ENCODE results near the gene MUC21.

The MUC21 gene

DNA sequence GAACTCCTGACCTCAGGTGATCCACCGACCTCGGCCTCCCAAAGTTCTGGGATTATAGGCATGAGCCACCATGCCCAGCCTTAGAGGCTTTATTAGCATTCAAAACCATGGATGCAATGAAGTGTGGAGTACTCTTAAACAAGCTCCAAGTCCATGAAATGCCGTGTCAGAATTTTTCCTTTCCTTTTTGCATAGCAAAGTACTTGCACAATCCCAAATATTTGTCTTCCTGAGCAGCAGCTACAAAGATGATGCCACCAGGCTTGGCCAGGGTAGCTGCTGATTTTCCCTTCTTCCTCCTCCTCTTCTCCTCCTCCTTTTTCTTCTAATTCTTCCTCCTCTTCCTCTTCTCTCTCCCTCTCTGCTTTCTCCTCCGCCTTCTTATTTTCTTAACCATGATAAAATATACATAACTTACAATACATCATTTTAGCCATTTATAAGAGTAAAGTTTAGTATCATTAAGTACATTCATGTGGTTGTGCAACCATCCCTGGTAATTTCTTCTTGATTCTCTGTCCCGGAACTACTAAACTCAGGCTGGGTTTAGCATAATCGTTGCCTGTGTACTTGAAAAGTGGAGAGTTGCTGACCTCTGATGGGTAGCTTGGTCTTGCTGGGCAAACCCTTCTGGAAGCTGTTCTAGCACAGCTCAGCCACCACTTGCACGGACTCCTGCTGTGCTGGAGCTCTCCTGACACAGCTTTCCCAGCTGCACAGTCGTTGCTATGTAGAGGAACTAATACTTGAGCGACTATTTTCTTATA lies 22.4 kb upstream of the MUC21 start:
- Histone ChIP-seq H3K4me2 (ENCODE audit: insufficient read depth, low read length, poor library complexity, severe bottlenecking) (no peak overlapping the region), H3K4ac (ENCODE audit: low read length) (no peak overlapping the region), H3K27me3 (ENCODE audit: control insufficient read depth in 3 of 3, insufficient read depth in 3 of 3, low read depth in 1 of 3, low read length in 3 of 3) (peaks cover 0 to 27% (median 2%) of the 10 kb centered on the region in 3 experiments)

DNA sequence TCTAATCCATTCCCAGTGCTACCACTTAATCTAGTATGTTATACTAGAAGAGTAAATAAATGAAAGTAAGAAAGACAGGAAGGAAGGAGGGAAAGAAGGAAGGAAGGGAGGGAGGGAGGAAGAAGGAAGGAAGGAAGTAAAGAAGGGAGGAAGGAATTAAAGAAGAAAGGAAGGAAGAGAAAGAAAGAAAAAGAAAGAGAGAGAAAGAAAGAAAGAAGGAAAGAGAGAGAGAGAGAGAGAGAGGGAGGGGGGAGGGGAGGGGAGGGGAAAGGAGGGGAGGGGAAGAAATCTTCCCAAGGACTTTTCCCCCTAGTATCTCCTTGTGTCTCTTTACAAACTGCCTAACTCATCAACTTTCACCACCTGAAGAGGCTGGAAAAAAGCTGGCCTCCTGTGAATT lies 20.8 kb upstream of the MUC21 start:
- peaks cover 0 to 10% (median 0%) of the 10 kb centered on the region in 3 experiments for H3K27me3 ChIP-seq (ENCODE audit: control insufficient read depth in 3 of 3, insufficient read depth in 3 of 3, low read depth in 1 of 3, low read length in 3 of 3)
- no peak overlapping the region for H2AK5ac ChIP-seq (ENCODE audit: low read depth, low read length)
- H2BK15ac ChIP-seq (ENCODE audit: low read length), result no peak overlapping the region
- H4K8ac ChIP-seq (ENCODE audit: low read depth, low read length), result no peak overlapping the region
- H3K23ac ChIP-seq (ENCODE audit: low read depth, low read length, poor library complexity), result no peak overlapping the region
- no peak overlapping the region for H2BK5ac ChIP-seq (ENCODE audit: low read length)
- H3K4me1 ChIP-seq (ENCODE audit: control insufficient read depth in 2 of 2, insufficient read depth in 1 of 2, low read depth in 1 of 2, low read length in 2 of 2), result no peaks in the 10 kb centered on the region
- no peak overlapping the region for H4K91ac ChIP-seq (ENCODE audit: low read depth, low read length, poor library complexity)
- H3K36me3 ChIP-seq (replicated peaks in 1 of 2; ENCODE audit: control insufficient read depth in 2 of 2, insufficient read depth in 2 of 2, low read length in 2 of 2), result no peaks in the 10 kb centered on the region
- H3K14ac ChIP-seq (ENCODE audit: low read length), result no peak overlapping the region
- no peak overlapping the region for H3K4ac ChIP-seq (ENCODE audit: low read length)
- H2BK12ac ChIP-seq (ENCODE audit: low read length), result no peak overlapping the region
- no peak overlapping the region for H2BK120ac ChIP-seq (ENCODE audit: low read depth, low read length)
- no peak overlapping the region for H3K27ac ChIP-seq (replicated peaks; ENCODE audit: low read length)
- H3K9ac ChIP-seq (ENCODE audit: low read depth, low read length, poor library complexity), result no peak overlapping the region
- H3K4me3 ChIP-seq (ENCODE audit: low read length in 2 of 2), result no peak overlapping the region
- H3K18ac ChIP-seq (ENCODE audit: low read length), result no peak overlapping the region
- H2AFZ ChIP-seq (ENCODE audit: low read length), result no peak overlapping the region
- H3K9me3 ChIP-seq (replicated peaks in 1 of 2; ENCODE audit: control insufficient read depth in 2 of 2, insufficient read depth in 1 of 2, low read depth in 1 of 2, low read length in 2 of 2), result no peaks in the 10 kb centered on the region
- no peaks in the 10 kb centered on the region for H3K79me1 ChIP-seq (ENCODE audit: low read depth, low read length)
- no peak overlapping the region for H3K4me2 ChIP-seq (ENCODE audit: insufficient read depth, low read length, poor library complexity, severe bottlenecking)
- DNase-seq (ENCODE audit: low spot score), result no peak

More for the DNA sequence above, 22.4 kb upstream of the MUC21 start:
- Histone ChIP-seq H2BK120ac (ENCODE audit: low read depth, low read length) (no peak overlapping the region), H3K4me3 (ENCODE audit: low read length in 2 of 2) (no peak overlapping the region), H3K4me1 (ENCODE audit: control insufficient read depth in 2 of 2, insufficient read depth in 1 of 2, low read depth in 1 of 2, low read length in 2 of 2) (peaks cover 0 to 2% of the 10 kb centered on the region in 2 donors), H3K27ac (replicated peaks; ENCODE audit: low read length) (no peak overlapping the region), H4K91ac (ENCODE audit: low read depth, low read length, poor library complexity) (no peak overlapping the region), H3K9me3 (replicated peaks in 1 of 2; ENCODE audit: control insufficient read depth in 2 of 2, insufficient read depth in 1 of 2, low read depth in 1 of 2, low read length in 2 of 2) (peaks cover 0 to under 1% of the 10 kb centered on the region in 2 donors), H3K18ac (ENCODE audit: low read length) (no peak overlapping the region), H3K79me1 (ENCODE audit: low read depth, low read length) (no peaks in the 10 kb centered on the region), H2AK5ac (ENCODE audit: low read depth, low read length) (no peak overlapping the region), H3K9ac (ENCODE audit: low read depth, low read length, poor library complexity) (no peak overlapping the region), H3K14ac (ENCODE audit: low read length) (no peak overlapping the region), H4K8ac (ENCODE audit: low read depth, low read length) (no peak overlapping the region), H2AFZ (ENCODE audit: low read length) (no peak overlapping the region), H3K36me3 (replicated peaks in 1 of 2; ENCODE audit: control insufficient read depth in 2 of 2, insufficient read depth in 2 of 2, low read length in 2 of 2) (no peaks in the 10 kb centered on the region), H2BK15ac (ENCODE audit: low read length) (no peak overlapping the region), H3K23ac (ENCODE audit: low read depth, low read length, poor library complexity) (no peak overlapping the region), H2BK5ac (ENCODE audit: low read length) (no peak overlapping the region), H2BK12ac (ENCODE audit: low read length) (no peak overlapping the region)
- no peak for DNase-seq (ENCODE audit: low spot score)
- 100% methylated on average over 1 of the region's 9 CpGs; no CpG with 5 or more reads in 1 of the 2 donors for WGBS, 2 donors (ENCODE audit: extremely low coverage in 2 of 2, insufficient read length in 2 of 2, insufficient replicate concordance in 1 of 2)

DNA sequence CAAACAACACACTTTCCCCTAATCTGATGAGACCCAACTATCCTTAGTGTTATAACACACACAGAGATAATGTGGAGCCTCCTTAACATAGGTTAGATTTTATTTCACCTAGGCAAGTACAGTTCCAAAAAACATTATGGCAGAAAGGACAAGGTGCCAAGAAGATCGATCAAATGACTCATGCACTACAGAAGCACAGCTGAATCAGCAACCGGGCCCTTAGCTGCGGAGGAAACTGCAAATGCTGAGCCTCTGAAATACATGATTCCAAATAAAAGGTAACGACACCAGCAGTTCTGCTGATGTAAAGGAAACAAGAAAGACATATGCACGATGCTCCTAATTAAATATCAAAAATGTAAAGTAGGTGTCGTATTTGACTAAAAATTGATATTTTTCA lies 19.9 kb upstream of the MUC21 start:
- peaks cover 0 to 4% (median 0%) of the 10 kb centered on the region in 3 experiments for H3K27me3 ChIP-seq (ENCODE audit: control insufficient read depth in 3 of 3, insufficient read depth in 3 of 3, low read depth in 1 of 3, low read length in 3 of 3)
- no peak overlapping the region for H4K8ac ChIP-seq (ENCODE audit: low read depth, low read length)
- H2BK5ac ChIP-seq (ENCODE audit: low read length), result no peak overlapping the region
- H3K27ac ChIP-seq (replicated peaks; ENCODE audit: low read length), result no peak overlapping the region
- no peak overlapping the region for H2AK5ac ChIP-seq (ENCODE audit: low read depth, low read length)
- no peak overlapping the region for H2BK120ac ChIP-seq (ENCODE audit: low read depth, low read length)
- WGBS, 2 donors (ENCODE audit: extremely low coverage in 2 of 2, insufficient read length in 2 of 2, insufficient replicate concordance in 1 of 2), result no CpG with 5 or more reads among the region's 6 CpGs
- no peak overlapping the region for H3K9ac ChIP-seq (ENCODE audit: low read depth, low read length, poor library complexity)
- no peaks in the 10 kb centered on the region for H3K79me1 ChIP-seq (ENCODE audit: low read depth, low read length)
- H3K4me2 ChIP-seq (ENCODE audit: insufficient read depth, low read length, poor library complexity, severe bottlenecking), result no peak overlapping the region
- H3K4me1 ChIP-seq (ENCODE audit: control insufficient read depth in 2 of 2, insufficient read depth in 1 of 2, low read depth in 1 of 2, low read length in 2 of 2), result no peaks in the 10 kb centered on the region
- no peaks in the 10 kb centered on the region for H3K9me3 ChIP-seq (replicated peaks in 1 of 2; ENCODE audit: control insufficient read depth in 2 of 2, insufficient read depth in 1 of 2, low read depth in 1 of 2, low read length in 2 of 2)
- no peak overlapping the region for H3K4me3 ChIP-seq (ENCODE audit: low read length in 2 of 2)
- H2AFZ ChIP-seq (ENCODE audit: low read length), result no peak overlapping the region
- DNase-seq (ENCODE audit: low spot score), result no peak
- H3K36me3 ChIP-seq (replicated peaks in 1 of 2; ENCODE audit: control insufficient read depth in 2 of 2, insufficient read depth in 2 of 2, low read length in 2 of 2), result no peaks in the 10 kb centered on the region
- H3K23ac ChIP-seq (ENCODE audit: low read depth, low read length, poor library complexity), result no peak overlapping the region
- no peak overlapping the region for H2BK15ac ChIP-seq (ENCODE audit: low read length)
- H3K4ac ChIP-seq (ENCODE audit: low read length), result no peak overlapping the region
- H3K14ac ChIP-seq (ENCODE audit: low read length), result no peak overlapping the region
- no peak overlapping the region for H4K91ac ChIP-seq (ENCODE audit: low read depth, low read length, poor library complexity)
- H2BK12ac ChIP-seq (ENCODE audit: low read length), result no peak overlapping the region
- H3K18ac ChIP-seq (ENCODE audit: low read length), result no peak overlapping the region

DNA sequence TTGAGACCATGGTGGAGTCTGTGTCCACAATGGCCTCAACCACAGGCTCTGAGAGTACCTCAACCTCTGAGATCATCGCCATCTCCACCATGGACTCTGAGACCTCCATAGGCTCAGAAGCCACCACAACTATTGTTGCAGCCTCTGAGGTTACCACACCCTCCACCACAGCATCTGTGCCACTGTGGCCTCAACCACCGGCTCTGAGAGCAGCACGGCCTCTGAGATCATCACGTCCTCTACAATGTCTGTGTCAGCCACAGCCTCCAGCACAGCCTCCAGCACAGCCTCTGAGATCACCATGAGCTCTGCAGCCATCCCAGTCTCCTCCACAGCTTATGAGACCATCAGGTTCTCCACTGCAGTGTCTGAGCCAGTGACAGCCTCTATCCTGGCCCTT lies 19.4 kb upstream of the MUC21 start:
- DNase-seq (ENCODE audit: low spot score), result no peak
- no peak overlapping the region for H2BK5ac ChIP-seq (ENCODE audit: low read length)
- H3K4ac ChIP-seq (ENCODE audit: low read length), result no peak overlapping the region
- H3K27me3 ChIP-seq (ENCODE audit: control insufficient read depth in 3 of 3, insufficient read depth in 3 of 3, low read depth in 1 of 3, low read length in 3 of 3), result peaks cover 0 to 2% (median 0%) of the 10 kb centered on the region in 3 experiments
- H2AK5ac ChIP-seq (ENCODE audit: low read depth, low read length), result peak overlapping the region; percentile 2
- no peak overlapping the region for H4K8ac ChIP-seq (ENCODE audit: low read depth, low read length)
- no peak overlapping the region for H4K91ac ChIP-seq (ENCODE audit: low read depth, low read length, poor library complexity)
- no peak overlapping the region for H3K9ac ChIP-seq (ENCODE audit: low read depth, low read length, poor library complexity)
- no peaks in the 10 kb centered on the region for H3K9me3 ChIP-seq (replicated peaks in 1 of 2; ENCODE audit: control insufficient read depth in 2 of 2, insufficient read depth in 1 of 2, low read depth in 1 of 2, low read length in 2 of 2)
- peak overlapping the region; percentile 28 for H2BK12ac ChIP-seq (ENCODE audit: low read length)
- no peak overlapping the region for H2BK120ac ChIP-seq (ENCODE audit: low read depth, low read length)
- H3K14ac ChIP-seq (ENCODE audit: low read length), result no peak overlapping the region
- WGBS, 2 donors (ENCODE audit: extremely low coverage in 2 of 2, insufficient read length in 2 of 2, insufficient replicate concordance in 1 of 2), result no CpG with 5 or more reads among the region's 4 CpGs
- peak overlapping the region; percentile 12 for H3K18ac ChIP-seq (ENCODE audit: low read length)
- no peaks in the 10 kb centered on the region for H3K4me1 ChIP-seq (ENCODE audit: control insufficient read depth in 2 of 2, insufficient read depth in 1 of 2, low read depth in 1 of 2, low read length in 2 of 2)
- no peak overlapping the region for H3K23ac ChIP-seq (ENCODE audit: low read depth, low read length, poor library complexity)
- no peaks in the 10 kb centered on the region for H3K79me1 ChIP-seq (ENCODE audit: low read depth, low read length)
- H3K27ac ChIP-seq (replicated peaks; ENCODE audit: low read length), result no peak overlapping the region
- H3K36me3 ChIP-seq (replicated peaks in 1 of 2; ENCODE audit: control insufficient read depth in 2 of 2, insufficient read depth in 2 of 2, low read length in 2 of 2), result no peaks in the 10 kb centered on the region
- no peak overlapping the region for H3K4me2 ChIP-seq (ENCODE audit: insufficient read depth, low read length, poor library complexity, severe bottlenecking)
- no peak overlapping the region for H2AFZ ChIP-seq (ENCODE audit: low read length)
- peak overlapping the region in 1 of 2 donors; percentile 65 for H3K4me3 ChIP-seq (ENCODE audit: low read length in 2 of 2)
- H2BK15ac ChIP-seq (ENCODE audit: low read length), result peak overlapping the region; percentile 8

Measured in neuronal stem cell (in vitro differentiated cells).